ENCODE results near the gene VGLL3. TPM values are rescaled to one million over a fixed set of nuclear protein-coding genes. Genes with fewer than 3 reads are reported as not detected.
"Not testable (repeated sequence)": the region's sequence is repeated elsewhere in the genome, so short reads cannot be mapped to it uniquely, and the experiment has no call there.

The VGLL3 gene
- total RNA-seq (2014; rRNA removed; shearing (Covaris generic); ENCODE audit: low replicate concordance): under 0.01 TPM in 1 of 2 replicates, not detected in the other

GRCh38 chr3:86990734-86991481, at the start of gene VGLL3:
Gene VGLL3 (minus strand): TSS chr3:86991149. CDS start chr3:86990743, 406 bp downstream.
- in situ Hi-C loops (cut with HindIII; ENCODE audit: low pct_unique_long_range_greater_than_20kb, low sequenced_read_pairs): no loop called here
- DNase-seq (ENCODE audit: low read depth): no peak

GRCh38 chr3:87037652-87038051, 46.7 kb upstream of the VGLL3 start:
- in situ Hi-C loops (cut with HindIII; ENCODE audit: low pct_unique_long_range_greater_than_20kb, low sequenced_read_pairs): no loop called here

GRCh38 chr3:87036671-87037070, 45.7 kb upstream of the VGLL3 start:
- no peak for DNase-seq (ENCODE audit: low read depth)
- in situ Hi-C loops (cut with HindIII; ENCODE audit: low pct_unique_long_range_greater_than_20kb, low sequenced_read_pairs): no loop called here

More at GRCh38 chr3:87037652-87038051, 46.7 kb upstream of the VGLL3 start:
- DNase-seq (ENCODE audit: low read depth): no peak

- DNase-seq (ENCODE audit: low read depth): no peak
- in situ Hi-C loops (cut with HindIII; ENCODE audit: low pct_unique_long_range_greater_than_20kb, low sequenced_read_pairs): no loop called here
These were observed 44.4 kb upstream of the VGLL3 start for GRCh38 chr3:87035339-87035738.

GRCh38 chr3:87033205-87033604, 42.3 kb upstream of the VGLL3 start:
- in situ Hi-C loops (cut with HindIII; ENCODE audit: low pct_unique_long_range_greater_than_20kb, low sequenced_read_pairs): no loop called here
- DNase-seq (ENCODE audit: low read depth): no peak

- DNase-seq (ENCODE audit: low read depth): no peak
- in situ Hi-C loops (cut with HindIII; ENCODE audit: low pct_unique_long_range_greater_than_20kb, low sequenced_read_pairs): no loop called here
These were observed 35.0 kb upstream of the VGLL3 start for GRCh38 chr3:87025661-87026645.

- DNase-seq (ENCODE audit: low read depth); in situ Hi-C loops (cut with HindIII; ENCODE audit: low pct_unique_long_range_greater_than_20kb, low sequenced_read_pairs): not testable (repeated sequence)
These were observed 26.4 kb upstream of the VGLL3 start for GRCh38 chr3:87017370-87017769.

- in situ Hi-C loops (cut with HindIII; ENCODE audit: low pct_unique_long_range_greater_than_20kb, low sequenced_read_pairs): no loop called here
- no peak for DNase-seq (ENCODE audit: low read depth)
These were observed 18.3 kb upstream of the VGLL3 start for GRCh38 chr3:87009271-87009670.

- no peak for DNase-seq (ENCODE audit: low read depth)
- in situ Hi-C loops (cut with HindIII; ENCODE audit: low pct_unique_long_range_greater_than_20kb, low sequenced_read_pairs): no loop called here
These were observed 16.0 kb upstream of the VGLL3 start for GRCh38 chr3:87006844-87007439.

GRCh38 chr3:87004883-87005282, 13.9 kb upstream of the VGLL3 start:
- no peak for DNase-seq (ENCODE audit: low read depth)
- in situ Hi-C loops (cut with HindIII; ENCODE audit: low pct_unique_long_range_greater_than_20kb, low sequenced_read_pairs): no loop called here

GRCh38 chr3:87002346-87002745, 11.4 kb upstream of the VGLL3 start:
- no peak for DNase-seq (ENCODE audit: low read depth)
- in situ Hi-C loops (cut with HindIII; ENCODE audit: low pct_unique_long_range_greater_than_20kb, low sequenced_read_pairs): no loop called here

- in situ Hi-C loops (cut with HindIII; ENCODE audit: low pct_unique_long_range_greater_than_20kb, low sequenced_read_pairs): no loop called here
- no peak for DNase-seq (ENCODE audit: low read depth)
These were observed 10.6 kb upstream of the VGLL3 start for GRCh38 chr3:87001473-87002098.

GRCh38 chr3:87000940-87001339, 10.0 kb upstream of the VGLL3 start:
- no peak for DNase-seq (ENCODE audit: low read depth)
- in situ Hi-C loops (cut with HindIII; ENCODE audit: low pct_unique_long_range_greater_than_20kb, low sequenced_read_pairs): no loop called here

GRCh38 chr3:86998569-86998968, 7.6 kb upstream of the VGLL3 start:
- no peak for DNase-seq (ENCODE audit: low read depth)
- in situ Hi-C loops (cut with HindIII; ENCODE audit: low pct_unique_long_range_greater_than_20kb, low sequenced_read_pairs): no loop called here

GRCh38 chr3:86996261-86996955, 5.5 kb upstream of the VGLL3 start:
- DNase-seq (ENCODE audit: low read depth): no peak
- in situ Hi-C loops (cut with HindIII; ENCODE audit: low pct_unique_long_range_greater_than_20kb, low sequenced_read_pairs): no loop called here

GRCh38 chr3:86995537-86995936, 4.6 kb upstream of the VGLL3 start:
- in situ Hi-C loops (cut with HindIII; ENCODE audit: low pct_unique_long_range_greater_than_20kb, low sequenced_read_pairs): no loop called here
- DNase-seq (ENCODE audit: low read depth): no peak

GRCh38 chr3:86993704-86994103, 2.8 kb upstream of the VGLL3 start:
- in situ Hi-C loops (cut with HindIII; ENCODE audit: low pct_unique_long_range_greater_than_20kb, low sequenced_read_pairs): no loop called here
- DNase-seq (ENCODE audit: low read depth): no peak
